ENCODE data around the gene MDM4. TPM values are rescaled to one million over a fixed set of nuclear protein-coding genes. Genes with fewer than 3 reads are reported as not detected.

MDM4 gene
- total RNA-seq, 2 donors from 2014 or later = 72.9 to 125 TPM

DNA sequence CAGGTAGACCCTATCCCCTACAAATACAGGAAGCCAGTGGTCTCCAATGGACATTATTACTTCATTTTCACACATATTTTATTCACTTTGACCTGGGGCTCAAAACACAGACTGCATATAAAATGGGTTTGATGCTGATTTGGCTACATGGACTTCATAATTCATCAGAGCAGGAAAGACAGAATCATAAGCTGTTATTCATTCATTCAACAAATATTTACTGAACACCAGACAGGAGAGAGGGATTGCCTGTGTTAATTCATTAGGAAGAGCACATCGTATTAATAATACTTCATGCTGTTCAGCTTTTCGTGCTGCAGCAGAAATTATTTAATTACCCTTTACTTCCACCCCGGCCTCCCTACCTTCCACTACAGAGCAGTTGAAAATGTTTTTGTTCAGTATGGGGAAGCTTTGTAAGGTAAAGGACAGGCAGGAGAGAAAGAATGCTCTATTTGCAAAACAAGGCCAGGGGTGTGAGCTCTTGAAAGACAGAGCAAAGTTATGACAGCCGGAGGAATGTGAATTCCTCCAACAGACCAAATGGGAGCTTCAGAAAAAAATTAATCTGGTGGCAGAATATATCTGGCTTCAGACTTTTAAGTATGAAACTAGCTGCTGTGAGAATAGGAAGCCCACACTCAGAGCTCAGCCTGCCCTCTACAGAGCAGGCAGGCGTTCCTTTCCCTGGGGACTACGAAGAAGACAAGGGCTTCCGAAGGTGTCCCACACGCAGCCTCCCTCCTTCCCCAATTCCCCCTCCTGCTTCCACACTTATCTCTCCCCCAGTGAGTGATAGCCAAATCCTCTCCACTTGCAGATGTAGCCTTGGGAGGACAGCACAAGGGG, 58.0 kb downstream of the MDM4 start:
- H3K27me3 ChIP-seq = no peaks in the 10 kb centered on the region
- H3K36me3 ChIP-seq (replicated peaks in 1 of 2; ENCODE audit: insufficient read depth in 1 of 2, low read depth in 2 of 2) = no peaks in the 10 kb centered on the region
- DNase-seq (no peak), ATAC-seq (no peak)
- H3K4me3 ChIP-seq = no peak overlapping the region
- TF ChIP-seq CTCF (IDR thresholded peaks at IDR 0.05) (no peak), POLR2A (IDR thresholded peaks at IDR 0.05) (no peak)
- intact Hi-C loops (cut with DNase I) = no loop called here
- H3K27ac ChIP-seq = no peak overlapping the region
- 73 to 81% methylated on average over 8 of the region's 8 CpGs for WGBS, 2 donors
- peaks cover 5% of the 10 kb centered on the region for H3K4me1 ChIP-seq
- no peaks in the 10 kb centered on the region for H3K9me3 ChIP-seq

DNA sequence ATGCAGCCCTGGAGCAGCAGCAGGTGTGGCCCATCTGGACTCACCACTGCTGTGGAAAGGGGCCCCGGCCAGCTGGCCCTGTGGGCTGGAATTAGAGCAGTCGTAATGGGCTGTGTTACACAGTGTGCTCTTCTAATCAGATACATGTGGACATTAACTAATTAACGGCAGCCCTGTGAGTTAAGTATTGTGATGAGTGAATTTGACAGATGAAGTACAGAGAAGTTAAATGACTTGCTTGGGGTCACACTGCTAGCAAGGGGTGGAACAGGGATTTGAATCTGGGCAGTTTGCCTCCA, 58.6 kb downstream of the MDM4 start:
- 56 to 67% methylated on average over 3 of the region's 3 CpGs for WGBS, 2 donors
- no peak for ATAC-seq
- Histone ChIP-seq H3K36me3 (replicated peaks in 1 of 2; ENCODE audit: insufficient read depth in 1 of 2, low read depth in 2 of 2) (no peaks in the 10 kb centered on the region), H3K27ac (no peak overlapping the region), H3K27me3 (no peaks in the 10 kb centered on the region), H3K4me1 (peaks cover 5% of the 10 kb centered on the region), H3K9me3 (no peaks in the 10 kb centered on the region), H3K4me3 (no peak overlapping the region)
- TF ChIP-seq POLR2A (IDR thresholded peaks at IDR 0.05) (no peak), CTCF (IDR thresholded peaks at IDR 0.05) (no peak)
- intact Hi-C loops (cut with DNase I) = no loop called here
- DNase-seq = no peak

DNA sequence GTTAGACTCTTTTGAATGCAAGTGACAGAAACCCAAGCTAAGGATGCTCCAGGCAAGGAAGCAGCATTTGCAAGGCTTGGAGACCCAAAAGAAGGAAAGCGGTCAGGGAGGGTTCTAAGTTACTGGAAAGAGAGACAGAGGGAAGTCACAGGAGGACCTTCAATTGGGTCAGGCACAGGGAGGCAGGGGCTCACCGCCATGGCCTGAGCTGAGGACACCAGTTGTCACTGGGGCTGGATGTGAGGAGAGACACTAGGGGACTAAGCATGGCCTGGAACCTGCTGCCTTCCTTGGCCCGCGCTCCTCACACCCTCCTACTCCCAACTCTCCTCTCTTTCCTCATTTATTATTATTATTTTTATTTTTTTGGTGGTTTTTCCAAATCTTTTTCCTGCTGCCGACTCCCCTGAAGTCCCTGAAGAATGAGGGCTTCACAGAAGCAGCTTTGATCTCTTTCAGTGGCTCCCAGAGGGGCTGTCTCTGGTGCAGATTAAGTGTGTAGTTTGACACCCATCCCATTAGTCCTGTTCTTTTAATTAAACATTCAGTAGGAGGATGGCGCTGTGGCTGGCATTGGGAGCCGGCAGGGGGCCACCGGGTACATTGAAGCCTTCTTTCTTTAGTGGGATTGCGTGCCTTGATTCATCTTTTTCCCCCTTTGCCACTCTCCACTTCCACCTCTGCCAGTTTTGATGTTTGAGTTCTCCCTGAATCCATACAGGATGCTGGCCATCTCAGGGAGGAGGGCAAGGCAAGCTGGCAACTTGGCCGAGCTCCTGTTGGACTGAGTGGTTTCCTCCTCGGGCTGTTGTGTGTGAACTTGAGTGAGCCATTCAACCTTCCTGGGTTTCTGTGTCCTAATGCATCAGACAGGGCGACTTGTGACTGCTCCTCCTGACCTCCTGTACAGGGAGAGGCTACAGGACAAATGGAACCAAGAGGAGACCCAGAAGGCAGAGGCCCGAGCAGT, 59.3 kb downstream of the MDM4 start:
- H3K36me3 ChIP-seq (replicated peaks in 1 of 2; ENCODE audit: insufficient read depth in 1 of 2, low read depth in 2 of 2) = no peaks in the 10 kb centered on the region
- DNase-seq = no peak
- H3K4me1 ChIP-seq = peaks cover 5% of the 10 kb centered on the region
- no peak overlapping the region for H3K27ac ChIP-seq
- H3K4me3 ChIP-seq = no peak overlapping the region
- no peak for ATAC-seq
- intact Hi-C loops (cut with DNase I) = no loop called here
- H3K27me3 ChIP-seq = no peaks in the 10 kb centered on the region
- WGBS, 2 donors = 78 to 89% methylated on average over 11 to 13 of the region's 13 CpGs
- no peaks in the 10 kb centered on the region for H3K9me3 ChIP-seq
- no peak for TF ChIP-seq CTCF (IDR thresholded peaks at IDR 0.05)
- TF ChIP-seq POLR2A (IDR thresholded peaks at IDR 0.05) = no peak

DNA sequence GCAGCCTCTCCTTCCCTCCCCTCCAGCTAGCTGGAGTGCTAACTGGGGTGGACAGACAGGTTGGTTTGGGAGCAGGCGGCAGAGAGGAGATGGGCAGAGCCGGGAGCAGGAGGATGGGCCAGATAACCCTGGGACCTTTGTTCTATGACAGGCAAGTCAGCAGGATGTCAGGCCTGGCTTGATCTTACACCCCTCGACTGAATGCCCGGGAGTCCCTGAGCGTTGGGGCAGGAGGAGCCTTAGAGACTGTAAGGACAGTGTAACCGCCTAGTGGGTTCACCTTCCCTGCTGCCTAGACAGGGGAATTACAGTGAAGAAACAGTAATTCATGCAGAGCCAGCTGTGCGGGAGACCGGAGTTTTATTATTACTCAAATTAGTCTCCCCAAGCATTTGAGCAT, 60.2 kb downstream of the MDM4 start:
- Histone ChIP-seq H3K27me3 (no peaks in the 10 kb centered on the region), H3K36me3 (replicated peaks in 1 of 2; ENCODE audit: insufficient read depth in 1 of 2, low read depth in 2 of 2) (no peaks in the 10 kb centered on the region), H3K4me1 (peaks cover 5% of the 10 kb centered on the region), H3K4me3 (no peak overlapping the region), H3K9me3 (no peaks in the 10 kb centered on the region), H3K27ac (no peak overlapping the region)
- DNase-seq = no peak
- TF ChIP-seq CTCF (IDR thresholded peaks at IDR 0.05) (no peak), POLR2A (IDR thresholded peaks at IDR 0.05) (no peak)
- no peak for ATAC-seq
- intact Hi-C loops (cut with DNase I) = no loop called here
- WGBS, 2 donors = 89 to 100% methylated on average over 3 to 8 of the region's 8 CpGs

All from body of pancreas (tissue), 4 donors.